ENCODE measurements around the gene LSAMP. TPM values are rescaled to one million over a fixed set of nuclear protein-coding genes. Genes with fewer than 3 reads are reported as not detected.

Gene LSAMP
- total and polyA plus RNA-seq, 2 donors (not counting 1 experiment from before 2014, with no cell fraction given): not detected

DNA sequence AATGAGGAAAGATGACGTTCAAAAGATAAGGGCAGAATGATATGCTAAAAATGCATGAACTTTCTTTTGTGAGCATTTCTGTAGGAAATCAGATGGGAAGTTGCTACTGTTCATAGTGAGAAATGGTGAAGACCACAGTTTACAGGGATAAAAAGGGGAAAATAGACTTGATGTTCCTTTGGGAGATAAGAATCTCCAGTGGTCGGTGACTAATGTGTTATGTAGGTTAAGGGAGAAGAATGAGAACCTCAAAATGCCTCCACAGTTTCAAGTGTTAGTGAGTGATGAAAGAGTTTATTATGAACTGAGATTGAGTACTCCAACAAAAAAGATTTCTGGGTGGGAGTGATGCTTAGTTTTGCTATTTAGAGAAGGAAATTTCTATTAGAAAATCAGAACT lies 247.2 kb downstream of the LSAMP start:
- intact Hi-C loops (cut with micrococcal nuclease): no loop called here
- ATAC-seq (ENCODE audit: low read depth) (no peak), DNase-seq (no peak)
- H3K79me2 ChIP-seq (ENCODE audit: control insufficient read depth, insufficient read depth, low read length): no peaks in the 10 kb centered on the region
- no peak overlapping the region for H3K4me2 ChIP-seq (replicated peaks; ENCODE audit: low read depth, low read length, poor library complexity, severe bottlenecking)
- H3K27ac Mint-ChIP-seq: no peak overlapping the region
- H2AFZ ChIP-seq (ENCODE audit: insufficient read depth, low read depth, low read length, poor library complexity, severe bottlenecking): no peak overlapping the region
- TF ChIP-seq, protein P1, sequence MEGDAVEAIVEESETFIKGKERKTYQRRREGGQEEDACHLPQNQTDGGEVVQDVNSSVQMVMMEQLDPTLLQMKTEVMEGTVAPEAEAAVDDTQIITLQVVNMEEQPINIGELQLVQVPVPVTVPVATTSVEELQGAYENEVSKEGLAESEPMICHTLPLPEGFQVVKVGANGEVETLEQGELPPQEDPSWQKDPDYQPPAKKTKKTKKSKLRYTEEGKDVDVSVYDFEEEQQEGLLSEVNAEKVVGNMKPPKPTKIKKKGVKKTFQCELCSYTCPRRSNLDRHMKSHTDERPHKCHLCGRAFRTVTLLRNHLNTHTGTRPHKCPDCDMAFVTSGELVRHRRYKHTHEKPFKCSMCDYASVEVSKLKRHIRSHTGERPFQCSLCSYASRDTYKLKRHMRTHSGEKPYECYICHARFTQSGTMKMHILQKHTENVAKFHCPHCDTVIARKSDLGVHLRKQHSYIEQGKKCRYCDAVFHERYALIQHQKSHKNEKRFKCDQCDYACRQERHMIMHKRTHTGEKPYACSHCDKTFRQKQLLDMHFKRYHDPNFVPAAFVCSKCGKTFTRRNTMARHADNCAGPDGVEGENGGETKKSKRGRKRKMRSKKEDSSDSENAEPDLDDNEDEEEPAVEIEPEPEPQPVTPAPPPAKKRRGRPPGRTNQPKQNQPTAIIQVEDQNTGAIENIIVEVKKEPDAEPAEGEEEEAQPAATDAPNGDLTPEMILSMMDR (IDR thresholded peaks at IDR 0.05): no peak
- 55% methylated on average over 2 of the region's 2 CpGs for WGBS (ENCODE audit: insufficient coverage)
- H3K27me3 ChIP-seq (replicated peaks in 1 of 4; ENCODE audit: control extremely low read depth in 1 of 4, control insufficient read depth in 3 of 4, insufficient read depth in 4 of 4, low read length in 3 of 4): no peaks in the 10 kb centered on the region
- H3K27ac ChIP-seq (ENCODE audit: low read length in 2 of 2): no peak overlapping the region
- no peak overlapping the region for H3K4me3 Mint-ChIP-seq
- ChIA-PET POLR2A (no interaction called here), CTCF (no interaction called here)
- H3K4me1 Mint-ChIP-seq: no peaks in the 10 kb centered on the region
- peaks cover 0 to 9% (median 1%) of the 10 kb centered on the region in 3 donors for H3K9me3 ChIP-seq (ENCODE audit: control extremely low read depth in 1 of 3, control insufficient read depth in 2 of 3, insufficient read depth in 1 of 3, low read length in 2 of 3)
- H3K4me3 ChIP-seq (ENCODE audit: control extremely low read depth in 1 of 5, extremely low read depth in 1 of 5, insufficient read depth in 1 of 5, low read depth in 2 of 5, low read length in 4 of 5): no peak overlapping the region
- H3K4me1 ChIP-seq (ENCODE audit: control insufficient read depth in 2 of 2, insufficient read depth in 2 of 2, low read length in 2 of 2): no peaks in the 10 kb centered on the region
- H4K20me1 ChIP-seq (ENCODE audit: control insufficient read depth, insufficient read depth, low read length, poor library complexity, severe bottlenecking): no peaks in the 10 kb centered on the region
- no peak overlapping the region for H3K9ac ChIP-seq (ENCODE audit: low read length)
- H3K36me3 ChIP-seq (replicated peaks in 1 of 2; ENCODE audit: control extremely low read depth in 1 of 2, control insufficient read depth in 1 of 2, extremely low read depth in 1 of 2, insufficient read depth in 2 of 2, low read length in 1 of 2): no peaks in the 10 kb centered on the region
- no peaks in the 10 kb centered on the region for H3K27me3 Mint-ChIP-seq
- H3K9me3 Mint-ChIP-seq (ENCODE audit: insufficient read depth): peaks cover 5% of the 10 kb centered on the region

DNA sequence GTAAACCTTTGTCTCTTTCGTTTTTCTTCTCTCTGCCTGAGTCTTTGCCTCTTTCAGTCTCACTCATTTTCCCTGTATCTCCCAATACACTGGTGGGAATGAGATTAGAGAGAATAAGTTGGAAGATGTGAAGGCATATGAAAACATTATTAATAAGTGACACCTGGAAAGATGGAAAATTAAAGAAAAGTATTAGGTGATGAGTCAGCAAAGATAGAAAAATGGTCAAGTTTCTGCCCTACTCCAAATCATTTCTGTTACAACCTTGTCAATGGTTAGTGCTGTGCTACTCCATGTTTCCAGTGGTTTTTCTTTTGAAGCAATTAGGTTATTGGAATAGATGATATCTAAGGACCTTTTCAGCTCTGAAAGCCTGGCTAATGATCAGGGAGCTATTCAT lies 252.8 kb downstream of the LSAMP start:
- no peak overlapping the region for H2AFZ ChIP-seq (ENCODE audit: insufficient read depth, low read depth, low read length, poor library complexity, severe bottlenecking)
- no CpG with 5 or more reads among the region's 1 CpG for WGBS (ENCODE audit: insufficient coverage)
- no peak overlapping the region for H3K27ac Mint-ChIP-seq
- peaks cover 0 to 3% (median 0%) of the 10 kb centered on the region in 3 donors for H3K9me3 ChIP-seq (ENCODE audit: control extremely low read depth in 1 of 3, control insufficient read depth in 2 of 3, insufficient read depth in 1 of 3, low read length in 2 of 3)
- POLR2A ChIA-PET: no interaction called here
- H3K27me3 ChIP-seq (replicated peaks in 1 of 4; ENCODE audit: control extremely low read depth in 1 of 4, control insufficient read depth in 3 of 4, insufficient read depth in 4 of 4, low read length in 3 of 4): no peaks in the 10 kb centered on the region
- no peak overlapping the region for H3K4me3 Mint-ChIP-seq
- CTCF ChIA-PET: no interaction called here
- ATAC-seq (ENCODE audit: low read depth) (no peak), DNase-seq (no peak)
- H3K36me3 ChIP-seq (replicated peaks in 1 of 2; ENCODE audit: control extremely low read depth in 1 of 2, control insufficient read depth in 1 of 2, extremely low read depth in 1 of 2, insufficient read depth in 2 of 2, low read length in 1 of 2): no peaks in the 10 kb centered on the region
- H4K20me1 ChIP-seq (ENCODE audit: control insufficient read depth, insufficient read depth, low read length, poor library complexity, severe bottlenecking): no peaks in the 10 kb centered on the region
- H3K27me3 Mint-ChIP-seq: no peaks in the 10 kb centered on the region
- intact Hi-C loops (cut with micrococcal nuclease): no loop called here
- no peak for TF ChIP-seq EZH2 (IDR thresholded peaks at IDR 0.05; ENCODE audit: borderline replicate concordance, insufficient read depth, low read depth, low read length, poor library complexity, severe bottlenecking)
- TF ChIP-seq, protein P1 (IDR thresholded peaks at IDR 0.05): no peak
- H3K4me1 ChIP-seq (ENCODE audit: control insufficient read depth in 2 of 2, insufficient read depth in 2 of 2, low read length in 2 of 2): no peaks in the 10 kb centered on the region
- no peaks in the 10 kb centered on the region for H3K4me1 Mint-ChIP-seq
- no peak overlapping the region for H3K9ac ChIP-seq (ENCODE audit: low read length)
- H3K79me2 ChIP-seq (ENCODE audit: control insufficient read depth, insufficient read depth, low read length): no peaks in the 10 kb centered on the region
- H3K27ac ChIP-seq (ENCODE audit: low read length in 2 of 2): no peak overlapping the region
- H3K4me2 ChIP-seq (replicated peaks; ENCODE audit: low read depth, low read length, poor library complexity, severe bottlenecking): no peak overlapping the region
- H3K9me3 Mint-ChIP-seq (ENCODE audit: insufficient read depth): peaks cover 3% of the 10 kb centered on the region
- H3K4me3 ChIP-seq (ENCODE audit: control extremely low read depth in 1 of 5, extremely low read depth in 1 of 5, insufficient read depth in 1 of 5, low read depth in 2 of 5, low read length in 4 of 5): no peak overlapping the region
